ENCODE data around the gene SPATA3.

The SPATA3 gene

GRCh38 chr2:231050018-231050901, 54.3 kb downstream of the SPATA3 start:
- no peak for DNase-seq (ENCODE audit: low spot score)

DNA sequence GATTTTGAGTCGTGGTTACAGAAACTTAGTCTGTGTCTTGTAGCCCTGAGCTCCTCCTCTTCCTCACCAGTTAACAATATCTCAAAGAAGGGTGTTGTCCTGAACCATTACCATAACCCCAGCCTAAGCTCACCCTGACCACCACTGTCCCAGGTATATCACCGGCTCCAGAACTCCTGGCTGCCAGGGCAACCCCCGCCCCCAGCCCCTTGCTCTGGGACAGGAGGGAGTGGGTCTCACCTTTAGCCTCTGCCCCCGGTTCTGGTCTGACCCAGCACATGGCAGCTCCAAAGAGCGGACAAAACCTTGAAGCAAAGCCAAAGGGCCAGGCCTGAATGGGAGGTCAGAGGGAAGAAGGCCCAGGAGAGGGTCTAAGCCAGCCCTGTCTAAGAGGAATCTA, 55.2 kb downstream of the SPATA3 start:
- no peak for DNase-seq (ENCODE audit: low spot score)

DNA sequence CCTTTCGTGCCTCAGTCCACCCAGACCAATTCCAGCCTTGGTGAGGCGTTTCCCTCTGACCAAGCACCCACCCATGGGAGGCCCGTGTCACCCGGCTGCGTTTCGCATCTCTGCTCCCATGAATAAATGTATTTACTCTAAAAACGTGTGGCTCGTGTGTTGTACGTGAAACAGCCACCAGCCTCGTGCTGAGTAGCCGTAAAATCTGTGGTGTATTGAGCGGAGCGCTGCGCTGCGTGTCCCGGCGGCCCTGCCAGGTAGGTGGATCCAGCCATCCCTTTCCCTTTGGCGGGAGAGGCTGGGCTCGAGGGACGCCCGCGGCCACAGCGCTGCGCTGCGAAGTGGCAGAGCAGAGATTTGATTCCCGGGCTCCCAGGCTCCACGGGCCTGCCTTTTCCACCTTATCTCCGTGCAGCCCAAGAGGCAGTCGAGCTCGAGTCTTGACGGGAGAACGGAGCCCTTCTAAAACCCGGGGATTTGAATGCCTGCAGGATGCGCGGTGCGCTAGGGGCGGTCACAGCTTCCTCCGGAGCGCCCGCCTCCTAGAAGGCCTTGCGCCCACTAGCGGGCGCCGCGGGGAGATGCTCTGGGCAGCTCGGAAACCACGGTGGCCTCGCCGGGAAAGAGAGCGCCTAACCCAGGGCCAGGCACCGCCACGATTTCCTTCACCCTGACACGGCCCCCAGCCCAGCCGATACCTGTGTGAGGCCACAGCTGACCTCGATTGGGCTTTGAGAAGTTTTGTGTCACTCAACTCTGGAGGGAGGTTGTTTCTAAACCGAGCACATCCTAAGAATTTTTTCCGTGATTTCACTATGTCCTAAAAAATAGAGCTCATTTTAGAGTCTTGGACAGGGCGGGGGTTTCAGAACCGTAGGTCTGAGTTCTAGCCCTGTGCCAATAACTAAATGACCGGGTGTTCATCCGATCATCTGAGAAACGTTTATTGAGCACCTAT, 56.9 kb downstream of the SPATA3 start:
- DNase-seq (ENCODE audit: low spot score) = peak; percentile 83

DNA sequence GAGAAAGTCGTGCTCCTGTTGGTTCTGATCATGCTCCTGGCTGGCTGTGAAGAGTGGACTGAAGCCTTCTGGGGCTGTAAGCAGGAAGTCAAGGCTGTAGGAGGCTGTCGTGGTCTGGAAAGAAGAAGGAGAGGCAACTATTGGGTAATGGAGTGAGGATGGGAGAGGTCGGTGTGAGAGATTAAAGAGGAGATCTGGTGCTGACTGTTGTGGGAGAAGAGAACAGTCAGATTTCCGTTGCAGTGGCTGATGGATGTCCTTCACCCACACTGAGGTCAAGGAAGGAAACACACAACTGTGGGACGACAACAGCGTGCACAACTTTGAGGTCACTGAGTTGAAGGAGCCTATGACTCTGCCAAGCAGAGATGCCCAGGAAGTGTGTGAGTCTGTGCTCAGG, 57.9 kb downstream of the SPATA3 start:
- DNase-seq (ENCODE audit: low spot score) = no peak

GRCh38 chr2:231056453-231057416, 60.8 kb downstream of the SPATA3 start, which contains the start of gene PSMD1:
TSS of gene PSMD1 (plus strand) at chr2:231056867. CDS start at chr2:231057026, 159 bp downstream.
- peak; percentile 92 for DNase-seq (ENCODE audit: low spot score)

GRCh38 chr2:231057590-231057989, 61.7 kb downstream of the SPATA3 start:
- DNase-seq (ENCODE audit: low spot score) = no peak
